Measurements from ENCODE around the gene ATP1B3.
A peak's percentile ranks its signal among the peaks of the same experiment; 100 is the strongest.
"Not testable (repeated sequence)": the region's sequence is repeated elsewhere in the genome, so short reads cannot be mapped to it uniquely, and the experiment has no call there.

Gene ATP1B3

DNA sequence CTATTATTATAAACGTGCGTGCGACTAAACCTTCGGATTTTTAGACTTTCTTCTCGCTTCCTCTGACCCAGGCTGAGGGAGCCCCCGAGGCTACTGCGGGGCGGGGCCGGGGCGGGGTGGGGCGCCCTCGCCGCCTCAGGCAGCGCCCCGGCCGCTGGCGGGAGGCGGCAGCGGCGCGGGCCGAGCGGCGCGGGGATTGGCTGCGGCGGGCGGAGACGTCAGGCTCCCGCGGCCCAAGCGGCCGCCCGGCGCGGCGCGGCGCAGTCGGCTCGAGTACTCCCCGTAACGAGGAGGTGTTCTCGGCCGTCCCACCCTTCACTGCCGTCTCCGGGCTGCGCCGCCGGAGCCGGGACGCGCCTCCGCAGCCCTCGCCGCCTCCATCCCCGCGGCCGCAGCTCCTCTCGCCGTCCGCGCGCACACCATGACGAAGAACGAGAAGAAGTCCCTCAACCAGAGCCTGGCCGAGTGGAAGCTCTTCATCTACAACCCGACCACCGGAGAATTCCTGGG, at the start of gene ATP1B3:
TSS of gene ATP1B3 (plus strand) at position 263 of the 510 bp plus-strand sequence. CDS start at position 422, 159 bp downstream.
- DNase-seq (ENCODE audit: low read depth in 2 of 2) = peak; percentile 72 to 74

- no peak for DNase-seq (ENCODE audit: low read depth in 2 of 2)
Observed at GRCh38 chr3:141828487-141828886, 48.0 kb upstream of the ATP1B3 start.

DNA sequence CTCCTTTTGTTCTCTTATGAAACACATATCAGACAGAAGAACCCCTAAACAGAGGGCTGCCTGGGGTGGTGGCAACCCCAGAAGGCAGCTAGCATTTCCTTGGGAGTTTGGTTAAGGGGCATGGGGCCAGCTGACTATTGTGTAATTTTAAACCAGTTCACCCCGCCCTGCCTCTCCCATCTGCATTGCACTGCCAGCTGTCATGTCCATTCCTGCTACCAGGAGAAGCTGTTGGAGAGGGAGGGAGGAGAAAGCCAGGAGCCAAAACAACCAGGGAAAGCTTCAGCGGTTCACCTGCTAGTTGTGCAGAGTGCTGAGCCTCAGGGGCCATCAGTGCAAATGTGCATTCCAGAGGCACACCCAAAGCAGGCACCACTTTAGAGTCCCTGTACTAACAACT, 47.6 kb upstream of the ATP1B3 start:
- no peak for DNase-seq (ENCODE audit: low read depth in 2 of 2)

- DNase-seq (ENCODE audit: low read depth in 2 of 2) = no peak
Observed at GRCh38 chr3:141830508-141830907, 45.9 kb upstream of the ATP1B3 start.

GRCh38 chr3:141834292-141834691, 42.2 kb upstream of the ATP1B3 start:
- DNase-seq (ENCODE audit: low read depth in 2 of 2) = no peak

DNA sequence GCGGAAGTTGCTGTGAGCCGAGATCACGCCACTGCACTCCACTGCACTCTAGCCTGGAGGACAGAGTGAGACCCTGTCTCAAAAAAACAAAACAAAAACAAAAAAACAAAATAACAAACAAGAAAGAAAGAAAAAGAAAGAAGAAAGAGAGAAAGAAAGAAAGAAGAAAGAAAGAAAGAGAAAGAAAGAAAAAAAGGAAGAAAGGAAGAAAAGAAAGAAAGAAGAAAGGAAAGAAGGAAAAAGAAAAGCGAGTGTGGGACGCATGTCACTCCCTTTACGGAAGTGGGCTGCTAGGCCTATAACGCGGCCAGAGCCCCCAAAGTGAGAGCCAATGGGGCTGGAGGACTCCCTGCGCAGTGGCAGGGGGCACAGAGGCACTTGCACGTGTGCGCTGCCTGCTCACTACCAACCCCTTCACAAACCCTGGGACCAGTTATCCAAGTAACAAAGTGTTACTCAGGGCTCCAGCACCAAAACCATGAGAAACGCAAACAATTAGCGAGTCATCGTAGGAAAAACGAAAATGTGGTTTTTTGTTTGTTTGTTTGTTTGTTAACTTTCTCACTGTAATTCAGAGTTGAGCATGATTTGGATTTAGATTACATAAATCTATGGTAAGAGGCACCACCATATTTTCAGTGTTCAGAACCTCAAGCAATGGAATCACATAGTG, 40.8 kb upstream of the ATP1B3 start:
- DNase-seq (ENCODE audit: low read depth in 2 of 2) = no peak

DNA sequence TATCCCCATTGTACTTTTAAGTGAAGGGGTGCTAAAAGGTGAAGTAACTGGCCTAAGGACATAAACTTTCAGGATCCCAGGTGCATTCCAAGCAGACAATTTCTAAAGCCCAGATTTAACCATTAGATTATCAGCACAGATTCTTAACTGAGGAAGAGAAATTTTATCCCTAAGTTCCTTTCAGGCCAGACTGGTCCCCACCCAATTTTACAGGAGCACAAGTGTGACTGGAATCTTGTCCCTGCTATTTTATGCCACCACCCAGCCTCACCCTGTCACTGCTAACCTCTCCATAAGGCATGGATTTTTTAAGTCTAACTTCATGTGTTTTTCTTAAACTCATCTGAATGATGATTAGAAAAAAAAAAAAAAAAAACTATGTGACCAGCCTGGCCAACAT, 37.1 kb upstream of the ATP1B3 start:
- DNase-seq (ENCODE audit: low read depth in 2 of 2) = no peak

GRCh38 chr3:141840737-141841544, 35.5 kb upstream of the ATP1B3 start:
- no peak for DNase-seq (ENCODE audit: low read depth in 2 of 2)

GRCh38 chr3:141844108-141844507, 32.3 kb upstream of the ATP1B3 start:
- no peak for DNase-seq (ENCODE audit: low read depth in 2 of 2)

GRCh38 chr3:141844812-141845211, 31.6 kb upstream of the ATP1B3 start:
- DNase-seq (ENCODE audit: low read depth in 2 of 2) = no peak

DNA sequence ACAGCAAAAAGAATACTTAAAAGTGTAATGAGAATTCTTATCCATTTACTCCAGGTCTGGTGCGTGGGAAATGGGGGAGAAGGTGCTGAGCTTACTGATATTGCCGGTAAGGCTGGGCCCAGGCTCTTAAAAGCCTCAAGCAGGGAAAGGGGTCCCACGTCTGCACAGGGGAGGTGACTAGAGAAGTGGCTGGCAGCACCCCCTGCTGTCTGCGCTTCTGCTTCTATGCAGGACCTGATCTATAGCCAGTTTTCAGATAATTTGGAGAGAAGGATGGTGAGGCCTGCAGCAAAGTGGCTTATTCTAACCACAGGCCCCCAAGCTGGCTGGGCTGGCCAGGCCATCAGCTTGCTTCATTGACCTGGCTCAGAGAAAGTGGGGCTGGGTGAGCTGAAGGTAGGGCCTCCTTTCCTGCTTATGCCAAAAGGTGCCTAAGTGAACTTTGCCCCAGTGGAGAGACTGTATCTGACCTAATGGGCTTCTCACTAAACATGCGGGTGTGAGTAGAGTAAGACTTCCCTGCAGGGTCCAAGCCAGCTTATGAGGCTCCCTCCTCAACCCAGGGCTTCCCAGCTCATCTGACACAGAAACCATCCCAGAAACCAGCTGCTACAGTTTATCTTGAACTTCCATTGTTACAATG, 30.9 kb upstream of the ATP1B3 start:
- no peak for DNase-seq (ENCODE audit: low read depth in 2 of 2)

- DNase-seq (ENCODE audit: low read depth in 2 of 2) = no peak
Observed at GRCh38 chr3:141846050-141846433, 30.4 kb upstream of the ATP1B3 start.

- DNase-seq (ENCODE audit: low read depth in 2 of 2) = not testable (repeated sequence)
Observed at GRCh38 chr3:141848159-141848748, 28.2 kb upstream of the ATP1B3 start.

GRCh38 chr3:141849056-141849815, 27.2 kb upstream of the ATP1B3 start:
- DNase-seq (ENCODE audit: low read depth in 2 of 2) = no peak

DNA sequence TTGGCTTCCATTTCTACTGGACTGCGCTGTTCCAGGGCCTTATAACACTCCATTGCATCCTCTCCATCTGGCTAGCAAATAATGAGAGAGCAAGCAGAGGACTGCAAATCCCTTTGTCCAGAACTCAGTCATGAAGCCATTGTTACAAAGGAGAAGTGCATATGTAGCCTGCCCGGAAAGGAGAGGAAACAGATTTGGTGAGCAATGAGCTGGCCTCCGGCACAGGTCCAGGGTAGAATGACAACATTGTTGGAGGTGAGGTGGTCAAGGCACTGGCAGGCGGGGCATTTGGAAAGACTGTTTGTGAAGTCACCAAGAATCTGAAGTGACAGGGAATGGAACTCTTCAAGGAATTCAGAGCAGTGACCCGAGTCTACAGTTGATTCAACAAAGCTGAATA, 25.0 kb upstream of the ATP1B3 start:
- no peak for DNase-seq (ENCODE audit: low read depth in 2 of 2)

GRCh38 chr3:141853081-141853601, 23.3 kb upstream of the ATP1B3 start:
- no peak for DNase-seq (ENCODE audit: low read depth in 2 of 2)

DNA sequence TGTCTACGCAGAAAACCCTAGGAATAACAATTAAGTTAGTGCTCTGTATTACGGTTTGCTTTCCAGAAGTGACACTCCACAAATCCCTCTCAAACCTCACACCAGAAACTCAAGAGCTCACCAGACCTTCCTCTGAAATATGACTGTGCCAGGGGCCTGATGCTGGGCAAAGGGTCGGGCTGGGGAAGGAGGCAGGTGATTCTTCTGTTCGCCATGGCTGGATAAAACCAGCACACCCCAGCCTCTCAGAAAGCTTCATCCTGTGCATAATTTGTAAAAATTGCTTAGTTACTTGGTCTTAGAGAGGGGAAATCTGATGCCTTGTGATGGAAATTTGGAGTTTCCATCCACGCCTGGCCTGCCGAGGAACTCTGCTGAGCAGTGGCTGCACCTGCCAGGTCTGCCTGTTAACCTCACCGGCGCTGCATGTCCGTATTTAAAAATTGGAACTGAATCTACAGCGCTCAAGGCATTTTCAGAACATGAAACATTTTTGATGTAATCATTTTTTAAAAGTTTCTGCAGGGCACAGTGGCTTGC, 22.7 kb upstream of the ATP1B3 start:
- DNase-seq (ENCODE audit: low read depth in 2 of 2) = no peak

DNA sequence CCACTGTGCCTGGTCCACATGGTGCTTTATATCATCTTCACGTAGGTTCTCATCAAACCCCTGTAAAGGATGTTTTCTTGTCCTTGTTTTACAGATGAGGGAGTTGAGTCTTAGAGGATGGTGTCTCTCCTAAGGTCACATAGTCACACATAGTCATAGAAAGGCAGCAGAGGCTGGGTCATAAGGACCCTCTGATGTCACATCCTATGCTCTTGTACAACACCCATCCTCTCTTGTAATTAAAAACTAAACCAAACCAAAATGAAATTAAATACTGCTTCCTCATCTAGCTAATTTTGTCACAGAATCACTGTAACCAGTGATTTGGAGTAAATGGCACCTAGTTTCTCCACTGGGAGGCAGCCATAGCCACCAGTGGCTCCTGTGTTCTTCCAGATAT, 21.8 kb upstream of the ATP1B3 start:
- no peak for DNase-seq (ENCODE audit: low read depth in 2 of 2)

- DNase-seq (ENCODE audit: low read depth in 2 of 2) = no peak
Observed at GRCh38 chr3:141858312-141858711, 18.1 kb upstream of the ATP1B3 start.

- no peak for DNase-seq (ENCODE audit: low read depth in 2 of 2)
Observed at GRCh38 chr3:141859651-141860050, 16.8 kb upstream of the ATP1B3 start.

Measured in stimulated activated CD4-positive, alpha-beta T cell treated with anti-CD3 and anti-CD28 coated beads, Interleukin-15, amount 100 ng/mL, for 48 hours (primary cell).